ENCODE data around the gene CACNB4.
"Not testable (repeated sequence)": the region's sequence is repeated elsewhere in the genome, so short reads cannot be mapped to it uniquely, and the experiment has no call there.

Gene CACNB4

DNA sequence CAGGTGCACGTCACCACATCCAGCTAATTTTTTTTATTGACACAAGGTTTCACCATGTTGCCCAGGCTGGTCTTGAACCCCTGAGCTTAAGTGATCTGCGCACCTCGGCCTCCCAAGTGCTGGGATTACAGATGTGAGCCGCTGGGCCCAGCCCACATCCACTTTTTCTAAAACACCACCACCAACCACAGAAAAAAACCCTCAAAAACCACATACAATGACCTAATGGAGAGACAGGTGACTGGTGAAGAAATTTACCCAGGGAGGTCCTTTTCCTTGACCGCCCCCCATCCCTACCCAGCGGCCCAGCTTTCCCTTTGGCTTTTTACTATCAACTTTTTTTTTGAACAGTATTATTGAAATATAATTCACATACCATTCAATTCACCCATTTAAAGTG is 47.9 kb downstream of the CACNB4 start:
- DNase-seq (ENCODE audit: low read depth): no peak

GRCh38 chr2:152050341-152050740 is 48.5 kb downstream of the CACNB4 start:
- no peak for DNase-seq (ENCODE audit: low read depth)

DNA sequence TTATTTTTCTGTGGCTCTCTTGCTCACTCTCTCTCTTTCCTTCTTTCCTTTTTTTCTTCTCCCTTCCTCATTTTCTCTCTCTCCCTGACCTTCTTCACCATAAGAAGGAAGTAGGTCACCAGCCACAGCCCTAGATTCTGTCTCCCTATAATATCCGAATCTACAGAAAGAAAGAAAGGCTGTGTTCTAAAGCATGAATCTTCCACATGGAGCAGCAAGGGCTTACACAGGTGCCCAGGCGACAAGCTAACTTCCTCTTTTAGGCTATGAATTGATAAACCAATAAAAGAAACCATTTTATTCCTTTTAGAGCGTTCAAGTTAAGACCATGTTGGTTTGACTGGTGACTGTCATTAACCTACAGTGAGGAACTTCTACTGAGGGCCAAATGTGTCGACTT is 49.3 kb downstream of the CACNB4 start:
- no peak for DNase-seq (ENCODE audit: low read depth)

- no peak for DNase-seq (ENCODE audit: low read depth)
These were observed 50.9 kb downstream of the CACNB4 start for GRCh38 chr2:152047824-152048471.

GRCh38 chr2:152046940-152047339 is 51.9 kb downstream of the CACNB4 start:
- no peak for DNase-seq (ENCODE audit: low read depth)

- DNase-seq (ENCODE audit: low read depth): no peak
These were observed 55.9 kb downstream of the CACNB4 start for GRCh38 chr2:152042636-152043615.

DNA sequence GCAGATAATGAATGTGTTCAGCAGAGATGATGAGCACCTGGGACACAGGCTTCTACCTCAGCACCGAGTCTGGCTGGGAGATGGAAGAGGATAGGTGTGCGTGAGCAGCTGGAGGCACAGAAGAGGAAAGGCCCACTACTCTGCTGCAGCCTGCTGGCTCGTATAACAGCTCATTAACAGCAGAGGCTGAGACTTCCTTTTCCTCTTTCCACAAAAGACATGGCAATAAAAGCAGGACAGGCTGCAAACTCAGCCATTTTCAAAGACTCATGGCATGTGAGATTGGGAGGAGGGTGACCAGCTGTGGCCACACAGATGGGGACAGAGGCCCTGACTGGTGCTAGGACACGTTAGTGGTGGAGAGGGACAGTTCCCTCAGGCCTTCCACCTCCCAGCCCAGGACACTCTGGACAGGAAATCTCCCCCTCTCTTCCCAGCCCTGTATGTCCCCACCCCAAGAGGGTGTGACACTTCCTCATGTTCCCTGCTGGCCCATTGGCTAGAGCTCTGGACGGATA is 60.3 kb downstream of the CACNB4 start:
- DNase-seq (ENCODE audit: low read depth): no peak

GRCh38 chr2:152037743-152038435 is 61.0 kb downstream of the CACNB4 start:
- DNase-seq (ENCODE audit: low read depth): no peak

- peak; percentile 59 for DNase-seq (ENCODE audit: low read depth)
These were observed 62.0 kb downstream of the CACNB4 start for GRCh38 chr2:152036611-152037469.

DNA sequence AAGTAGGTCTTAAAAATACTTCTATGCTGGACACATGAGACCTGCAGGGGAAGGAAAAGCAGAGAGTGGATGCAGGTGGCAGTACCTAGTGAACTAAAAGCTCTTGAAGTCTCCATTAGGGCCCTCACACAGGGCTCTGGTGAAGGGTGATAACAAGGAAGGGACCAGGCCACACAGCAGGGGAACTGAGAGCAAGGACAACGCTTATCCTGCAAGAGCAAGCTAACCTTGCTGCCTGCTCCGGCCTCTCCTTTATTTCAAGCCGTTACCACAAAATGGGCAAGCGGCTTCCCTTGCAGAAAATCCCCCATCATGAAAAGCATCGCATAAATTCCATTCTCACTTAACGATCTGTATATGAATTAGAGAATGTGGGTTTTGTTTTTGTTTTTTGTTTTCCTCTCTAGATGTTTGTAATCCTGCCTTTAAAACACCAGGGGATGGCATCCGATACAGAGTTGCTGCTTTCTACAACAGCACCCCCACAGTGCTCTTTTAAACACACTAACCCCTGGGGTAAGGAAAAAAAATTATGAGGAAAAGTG is 64.5 kb downstream of the CACNB4 start:
- DNase-seq (ENCODE audit: low read depth): no peak

DNA sequence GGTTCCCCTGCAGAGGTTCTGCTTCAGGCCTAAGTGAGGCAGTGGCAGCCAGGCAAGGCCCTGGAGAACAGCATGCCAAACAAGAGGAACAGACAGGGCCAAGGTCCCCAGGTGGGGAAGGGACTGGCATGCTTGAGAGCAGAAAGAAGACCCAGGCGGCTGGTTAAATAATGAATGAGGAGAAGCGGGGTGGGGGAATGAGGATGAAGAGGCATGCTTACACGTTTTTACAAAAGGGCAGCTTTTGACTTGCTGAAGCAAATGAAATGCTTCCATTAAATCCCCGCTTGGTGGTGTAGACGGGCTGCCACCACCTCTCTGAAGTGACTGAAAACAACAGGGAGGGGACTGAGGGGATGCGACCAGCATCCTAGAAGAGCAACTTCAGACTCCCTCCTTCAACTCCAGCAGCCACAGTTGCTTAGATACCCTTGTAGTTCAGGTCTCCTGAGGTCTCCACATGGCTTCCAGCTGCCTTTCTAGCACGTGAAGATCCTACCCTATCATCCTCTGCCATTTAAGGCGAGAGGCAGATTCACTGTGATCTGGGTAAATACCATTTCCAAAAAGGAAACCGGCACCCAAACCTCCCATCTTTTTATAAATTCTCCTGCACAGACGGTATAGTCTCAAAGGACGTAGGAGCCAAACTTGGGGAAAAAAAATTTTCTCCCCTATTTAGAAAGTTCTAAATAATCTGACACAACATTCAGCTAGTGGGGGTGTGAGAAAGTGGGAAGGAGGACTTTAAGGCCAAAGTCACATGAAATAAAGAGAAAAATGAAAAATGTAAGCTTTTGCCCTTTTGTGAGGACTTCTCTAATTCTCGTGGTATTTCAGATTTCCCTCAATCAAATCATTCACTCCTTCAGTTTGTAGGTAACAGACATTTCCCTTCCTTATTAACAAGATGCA is 65.6 kb downstream of the CACNB4 start:
- no peak for DNase-seq (ENCODE audit: low read depth)

- DNase-seq (ENCODE audit: low read depth): no peak
These were observed 67.0 kb downstream of the CACNB4 start for GRCh38 chr2:152031747-152032306.

- DNase-seq (ENCODE audit: low read depth): not testable (repeated sequence)
These were observed 68.1 kb downstream of the CACNB4 start for GRCh38 chr2:152030596-152031328.

DNA sequence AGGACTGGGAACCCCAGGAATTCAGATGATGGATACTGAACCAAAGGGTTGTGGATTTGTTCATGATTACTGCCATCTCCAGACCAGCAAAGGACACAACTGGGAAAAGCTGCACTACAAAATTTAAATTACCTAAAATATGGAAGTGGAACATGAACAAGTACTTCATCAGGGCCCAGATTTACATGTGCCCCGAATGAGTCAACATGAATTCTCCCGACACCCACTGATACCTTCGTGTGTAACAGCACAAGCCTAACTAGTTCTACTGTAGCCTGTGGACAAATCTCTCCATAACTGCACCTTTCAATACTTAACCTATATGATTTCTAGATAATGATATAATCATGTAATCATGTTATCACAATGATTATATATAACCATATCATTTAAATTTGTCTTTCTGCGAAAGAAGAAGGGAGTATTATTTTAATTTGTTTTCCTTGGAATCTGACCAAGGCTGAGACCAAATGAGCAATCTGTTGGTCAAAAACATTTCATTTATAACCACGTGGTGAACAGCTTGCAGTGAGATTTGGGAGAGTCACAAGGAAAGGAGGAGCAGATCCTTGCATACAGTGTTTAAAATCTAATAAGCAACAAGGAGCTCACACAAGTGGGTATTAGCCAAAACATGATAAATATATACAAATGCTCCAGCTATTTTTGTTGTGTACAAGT is 70.5 kb downstream of the CACNB4 start:
- DNase-seq (ENCODE audit: low read depth): no peak

- DNase-seq (ENCODE audit: low read depth): peak; percentile 61
These were observed 73.1 kb downstream of the CACNB4 start for GRCh38 chr2:152025678-152026287.

DNA sequence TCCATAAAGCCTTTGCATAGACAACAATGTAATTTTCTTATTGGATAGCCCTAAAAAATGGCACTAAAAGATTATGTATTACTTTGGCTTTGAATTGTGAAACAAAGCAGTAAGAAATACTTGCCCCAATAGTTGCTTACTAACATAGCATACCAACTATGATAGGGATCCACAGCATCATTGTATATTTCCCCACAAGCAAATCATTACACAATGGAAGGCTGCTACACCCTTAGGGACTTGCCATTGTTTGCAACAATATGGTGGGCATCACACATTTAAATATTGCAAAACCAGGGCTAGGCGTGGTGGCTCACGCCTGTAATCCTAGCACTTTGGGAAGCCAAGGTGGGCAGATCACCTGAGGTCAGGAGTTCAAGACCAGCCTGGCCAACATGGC is 74.4 kb downstream of the CACNB4 start:
- peak; percentile 14 for DNase-seq (ENCODE audit: low read depth)

DNA sequence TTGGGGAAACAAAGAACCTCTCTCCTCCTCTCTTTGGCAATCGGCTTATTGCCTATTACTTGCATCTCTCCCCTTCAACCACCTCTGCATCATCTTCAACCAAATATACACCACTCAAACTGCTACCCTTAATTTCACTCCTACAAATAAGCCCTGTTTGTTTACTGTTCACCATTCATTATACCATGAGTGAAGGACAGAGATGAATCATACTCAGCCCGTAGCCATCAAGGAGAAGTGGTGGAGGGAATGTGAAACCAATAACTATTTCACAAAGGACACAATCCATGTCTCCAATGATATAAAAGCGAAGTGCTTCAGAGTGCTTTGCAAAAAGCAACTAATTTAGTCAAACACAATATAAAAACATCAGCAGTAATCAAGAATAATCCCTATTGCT is 76.8 kb downstream of the CACNB4 start:
- DNase-seq (ENCODE audit: low read depth): no peak

DNA sequence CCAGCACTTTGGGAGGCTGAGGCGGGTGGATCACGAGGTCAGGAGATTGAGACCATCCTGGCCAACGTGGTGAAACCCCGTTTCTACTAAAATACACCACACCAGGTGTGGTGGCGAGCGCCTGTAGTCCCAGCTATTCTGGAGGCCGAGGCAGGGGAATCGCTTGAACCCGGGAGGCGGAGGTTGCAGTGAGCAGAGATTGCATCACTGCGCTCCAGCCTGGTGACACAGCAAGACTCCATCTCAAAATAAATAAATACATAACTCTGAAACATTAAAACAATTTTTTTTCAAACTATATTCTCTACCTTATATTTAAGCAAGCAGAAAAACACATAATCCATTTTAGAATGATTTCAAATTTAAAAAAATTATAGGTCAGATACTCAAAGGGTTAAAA is 77.8 kb downstream of the CACNB4 start:
- not testable (repeated sequence) for DNase-seq (ENCODE audit: low read depth)
